ENCODE measurements around the gene SLC9A1.
"Not testable (repeated sequence)": the region's sequence is repeated elsewhere in the genome, so short reads cannot be mapped to it uniquely, and the experiment has no call there.

SLC9A1 gene

GRCh38 chr1:27179379-27179778 is 24.5 kb upstream of the SLC9A1 start:
- TF ChIP-seq, protein P1, sequence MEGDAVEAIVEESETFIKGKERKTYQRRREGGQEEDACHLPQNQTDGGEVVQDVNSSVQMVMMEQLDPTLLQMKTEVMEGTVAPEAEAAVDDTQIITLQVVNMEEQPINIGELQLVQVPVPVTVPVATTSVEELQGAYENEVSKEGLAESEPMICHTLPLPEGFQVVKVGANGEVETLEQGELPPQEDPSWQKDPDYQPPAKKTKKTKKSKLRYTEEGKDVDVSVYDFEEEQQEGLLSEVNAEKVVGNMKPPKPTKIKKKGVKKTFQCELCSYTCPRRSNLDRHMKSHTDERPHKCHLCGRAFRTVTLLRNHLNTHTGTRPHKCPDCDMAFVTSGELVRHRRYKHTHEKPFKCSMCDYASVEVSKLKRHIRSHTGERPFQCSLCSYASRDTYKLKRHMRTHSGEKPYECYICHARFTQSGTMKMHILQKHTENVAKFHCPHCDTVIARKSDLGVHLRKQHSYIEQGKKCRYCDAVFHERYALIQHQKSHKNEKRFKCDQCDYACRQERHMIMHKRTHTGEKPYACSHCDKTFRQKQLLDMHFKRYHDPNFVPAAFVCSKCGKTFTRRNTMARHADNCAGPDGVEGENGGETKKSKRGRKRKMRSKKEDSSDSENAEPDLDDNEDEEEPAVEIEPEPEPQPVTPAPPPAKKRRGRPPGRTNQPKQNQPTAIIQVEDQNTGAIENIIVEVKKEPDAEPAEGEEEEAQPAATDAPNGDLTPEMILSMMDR (IDR thresholded peaks at IDR 0.05; ENCODE audit: borderline replicate concordance, insufficient read depth, low read depth, low read length) = no peak

GRCh38 chr1:27176954-27177353 is 22.0 kb upstream of the SLC9A1 start:
- no peak overlapping the region for H3K4me3 ChIP-seq (ENCODE audit: low read depth, low read length)
- TF ChIP-seq, protein P1 (IDR thresholded peaks at IDR 0.05; ENCODE audit: borderline replicate concordance, insufficient read depth, low read depth, low read length) = no peak

More at GRCh38 chr1:27179379-27179778, 24.5 kb upstream of the SLC9A1 start:
- H3K4me3 ChIP-seq (ENCODE audit: low read depth, low read length) = no peak overlapping the region

DNA sequence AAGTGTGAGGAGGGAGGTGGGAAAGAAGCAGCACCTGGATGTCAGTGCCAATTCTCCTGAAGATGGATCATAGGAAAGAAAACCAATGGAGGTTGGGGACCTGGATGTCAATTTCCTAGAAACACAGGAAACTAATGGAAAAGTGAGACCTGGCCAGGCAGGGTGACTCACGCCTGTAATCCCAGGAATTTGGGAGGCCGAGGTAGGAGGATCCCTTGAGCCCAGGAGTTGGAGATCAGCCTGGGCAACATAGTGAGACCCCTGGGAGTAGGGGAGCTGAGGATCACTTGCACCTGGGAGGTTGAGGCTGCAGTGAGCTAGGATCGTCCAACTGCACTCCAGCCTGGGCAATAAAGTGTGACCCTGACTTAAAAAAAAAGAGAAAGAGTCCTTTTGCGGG is 21.4 kb upstream of the SLC9A1 start:
- TF ChIP-seq, protein P1 (IDR thresholded peaks at IDR 0.05; ENCODE audit: borderline replicate concordance, insufficient read depth, low read depth, low read length) = no peak
- H3K4me3 ChIP-seq (ENCODE audit: low read depth, low read length) = no peak overlapping the region

GRCh38 chr1:27172992-27173391 is 18.1 kb upstream of the SLC9A1 start:
- H3K4me3 ChIP-seq (ENCODE audit: low read depth, low read length) = not testable (repeated sequence)

DNA sequence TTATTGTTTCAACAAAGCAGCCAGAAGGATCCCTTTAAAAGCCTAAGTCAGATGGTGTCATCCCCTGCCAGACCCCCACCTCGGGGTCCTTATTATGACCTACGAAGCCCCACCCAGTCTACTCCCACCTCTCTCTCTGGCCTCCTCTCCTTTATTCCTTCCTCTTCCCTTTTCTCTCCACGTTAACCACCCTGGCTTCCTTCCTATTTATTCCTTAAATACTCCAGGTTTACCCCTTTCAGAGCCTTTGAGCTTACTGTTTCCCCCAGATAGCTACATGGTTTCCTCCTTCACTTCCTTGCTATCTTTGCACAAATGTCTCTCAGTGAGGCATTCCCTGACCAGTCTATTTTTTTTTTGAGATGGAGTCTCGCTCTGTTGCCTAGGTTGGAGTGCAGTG is 12.0 kb upstream of the SLC9A1 start:
- H3K4me3 ChIP-seq (ENCODE audit: low read depth, low read length) = no peak overlapping the region
- TF ChIP-seq, protein P1 (IDR thresholded peaks at IDR 0.05; ENCODE audit: borderline replicate concordance, insufficient read depth, low read depth, low read length) = no peak

DNA sequence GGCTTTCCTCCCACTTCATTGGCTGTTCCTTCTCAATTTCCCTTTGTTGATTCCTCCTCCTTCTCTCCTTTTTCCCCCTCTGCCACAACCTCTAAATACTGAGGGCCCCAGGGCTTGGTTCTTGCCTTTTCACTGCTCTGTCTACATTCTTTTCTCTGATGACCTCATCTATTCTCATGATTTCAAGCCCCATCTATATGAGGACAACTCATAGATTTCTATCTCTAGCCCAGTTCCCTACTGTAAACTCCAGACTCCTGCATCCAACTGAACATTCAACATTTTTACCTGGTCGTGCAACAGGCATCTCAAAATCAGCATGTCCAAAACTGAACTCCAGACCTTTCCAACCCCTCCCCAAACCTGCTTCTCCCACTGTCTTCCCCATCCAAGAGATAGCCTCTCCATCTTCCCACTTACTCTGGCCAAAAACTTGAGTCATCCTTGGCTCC is 11.5 kb upstream of the SLC9A1 start:
- no peak overlapping the region for H3K4me3 ChIP-seq (ENCODE audit: low read depth, low read length)
- TF ChIP-seq, protein P1 (IDR thresholded peaks at IDR 0.05; ENCODE audit: borderline replicate concordance, insufficient read depth, low read depth, low read length) = no peak

DNA sequence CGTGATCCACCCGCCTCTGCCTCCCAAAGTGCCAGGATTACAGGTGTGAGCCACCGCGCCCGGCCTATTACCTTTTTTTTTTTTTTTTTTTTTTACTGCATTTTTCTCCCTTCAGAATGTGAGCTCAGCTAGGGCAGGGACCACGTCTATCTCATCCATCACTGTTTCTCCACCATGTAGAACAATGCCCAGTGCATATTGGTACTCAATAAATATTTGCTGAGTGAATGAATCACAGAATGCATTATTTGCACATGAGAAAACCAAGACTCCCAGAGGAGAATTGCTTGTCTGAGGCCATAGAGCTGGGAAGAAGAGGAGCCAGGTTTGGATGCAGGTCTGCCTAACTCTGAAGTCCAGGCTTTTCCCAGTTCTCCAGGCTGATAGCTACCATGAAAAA is 8.2 kb upstream of the SLC9A1 start:
- TF ChIP-seq, protein P1 (IDR thresholded peaks at IDR 0.05; ENCODE audit: borderline replicate concordance, insufficient read depth, low read depth, low read length) = no peak
- H3K4me3 ChIP-seq (ENCODE audit: low read depth, low read length) = no peak overlapping the region

- H3K4me3 ChIP-seq (ENCODE audit: low read depth, low read length) = no peak overlapping the region
- TF ChIP-seq, protein P1 (IDR thresholded peaks at IDR 0.05; ENCODE audit: borderline replicate concordance, insufficient read depth, low read depth, low read length) = no peak
These were observed 7.2 kb upstream of the SLC9A1 start for GRCh38 chr1:27162090-27162489.
